ENCODE results near the gene PRDM12. TPM values are rescaled to one million over a fixed set of nuclear protein-coding genes. Genes with fewer than 3 reads are reported as not detected.
"Not testable (repeated sequence)": the region's sequence is repeated elsewhere in the genome, so short reads cannot be mapped to it uniquely, and the experiment has no call there.

Gene PRDM12
- total and polyA plus RNA-seq, 11 donors, result 0.14 TPM; not detected in 10

GRCh38 chr9:130681769-130682420 lies 17.5 kb downstream of the PRDM12 start:
- intact Hi-C loops (cut with DNase I), result loop anchor here (1.0 to 10.0 kb wide), 8 partner anchors 55 to 577 kb away; partner anchors contain the start of gene FUBP3 (in 2 of the 10)
- TF ChIP-seq, protein P1, sequence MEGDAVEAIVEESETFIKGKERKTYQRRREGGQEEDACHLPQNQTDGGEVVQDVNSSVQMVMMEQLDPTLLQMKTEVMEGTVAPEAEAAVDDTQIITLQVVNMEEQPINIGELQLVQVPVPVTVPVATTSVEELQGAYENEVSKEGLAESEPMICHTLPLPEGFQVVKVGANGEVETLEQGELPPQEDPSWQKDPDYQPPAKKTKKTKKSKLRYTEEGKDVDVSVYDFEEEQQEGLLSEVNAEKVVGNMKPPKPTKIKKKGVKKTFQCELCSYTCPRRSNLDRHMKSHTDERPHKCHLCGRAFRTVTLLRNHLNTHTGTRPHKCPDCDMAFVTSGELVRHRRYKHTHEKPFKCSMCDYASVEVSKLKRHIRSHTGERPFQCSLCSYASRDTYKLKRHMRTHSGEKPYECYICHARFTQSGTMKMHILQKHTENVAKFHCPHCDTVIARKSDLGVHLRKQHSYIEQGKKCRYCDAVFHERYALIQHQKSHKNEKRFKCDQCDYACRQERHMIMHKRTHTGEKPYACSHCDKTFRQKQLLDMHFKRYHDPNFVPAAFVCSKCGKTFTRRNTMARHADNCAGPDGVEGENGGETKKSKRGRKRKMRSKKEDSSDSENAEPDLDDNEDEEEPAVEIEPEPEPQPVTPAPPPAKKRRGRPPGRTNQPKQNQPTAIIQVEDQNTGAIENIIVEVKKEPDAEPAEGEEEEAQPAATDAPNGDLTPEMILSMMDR (IDR thresholded peaks at IDR 0.05), result no peak
- TF ChIP-seq POLR2A (IDR thresholded peaks at IDR 0.05), result no peak
- peak in 3 of 4 donors; percentile 16 to 23 (median 22) for ATAC-seq
- H3K4me3 ChIP-seq, result peak overlapping the region; percentile 34 to 64 (median 56)
- peaks cover 0 to 17% (median 11%) of the 10 kb centered on the region in 12 donors for H3K4me1 ChIP-seq
- H3K27me3 ChIP-seq, result peaks cover 0 to 13% (median 5%) of the 10 kb centered on the region in 9 donors
- peaks cover 0 to 8% (median 0%) of the 10 kb centered on the region in 12 donors for H3K9me3 ChIP-seq
- H3K27ac ChIP-seq, result peak overlapping the region in 1 of 12 donors; percentile 13
- 0 to 3% (median 1%) methylated on average over 26 to 45 of the region's 45 CpGs for WGBS, 4 donors
- no peak for DNase-seq
- H3K36me3 ChIP-seq, result no peaks in the 10 kb centered on the region

DNA sequence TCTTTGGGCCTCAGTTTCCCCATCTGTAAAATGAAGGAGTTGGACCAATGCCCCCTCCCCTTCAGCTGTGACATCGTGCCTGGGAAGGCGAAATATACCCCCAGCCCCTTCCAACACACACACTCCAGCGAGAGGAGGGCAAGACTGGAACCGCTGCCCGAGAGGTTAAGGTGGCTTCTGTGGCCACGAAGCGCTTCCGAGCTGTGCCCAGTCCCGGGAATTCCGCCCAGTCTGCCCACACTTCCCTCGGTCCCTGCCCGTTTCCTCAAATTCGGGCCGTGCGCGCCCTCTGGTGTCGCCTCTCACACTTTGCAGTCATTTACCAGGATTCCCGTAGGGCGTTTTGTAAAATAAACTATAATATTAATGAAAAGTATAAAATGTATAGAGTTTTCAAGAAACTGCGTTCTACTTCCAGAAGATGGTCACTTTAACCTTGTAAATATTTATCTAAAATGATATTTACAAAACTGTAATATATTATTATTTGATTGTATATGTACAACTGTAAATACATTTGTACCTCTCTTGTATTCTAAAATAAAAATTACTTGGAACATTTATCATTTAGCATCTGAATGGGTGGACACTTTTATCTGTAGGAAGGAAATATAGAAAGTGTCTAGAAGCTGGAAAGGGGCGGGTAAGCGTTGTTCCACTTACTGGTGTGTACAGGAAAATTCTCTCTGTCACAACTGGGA lies 18.2 kb downstream of the PRDM12 start:
- Histone ChIP-seq H3K9me3 (peaks cover 0 to 8% (median 0%) of the 10 kb centered on the region in 12 donors), H3K4me3 (peak overlapping the region in 10 of 12 donors; percentile 44 to 64 (median 59)), H3K4me1 (peaks cover 0 to 17% (median 11%) of the 10 kb centered on the region in 12 donors), H3K36me3 (no peaks in the 10 kb centered on the region), H3K27me3 (peaks cover 0 to 13% (median 5%) of the 10 kb centered on the region in 9 donors), H3K27ac (no peak overlapping the region)
- no peak for TF ChIP-seq POLR2A (IDR thresholded peaks at IDR 0.05)
- TF ChIP-seq, protein P1 (IDR thresholded peaks at IDR 0.05), result peak; percentile 72 to 94 (median 82)
- DNase-seq (peak; percentile 69 to 86 (median 79)), ATAC-seq (peak; percentile 63 to 87 (median 78))
- WGBS, 4 donors, result 3 to 6% (median 4%) methylated on average over 22 of the region's 22 CpGs
- intact Hi-C loops (cut with DNase I), result loop anchor here (1.0 to 10.0 kb wide), 9 partner anchors 55 to 578 kb away; partner anchors contain the start of gene FUBP3 (in 2 of the 10)

DNA sequence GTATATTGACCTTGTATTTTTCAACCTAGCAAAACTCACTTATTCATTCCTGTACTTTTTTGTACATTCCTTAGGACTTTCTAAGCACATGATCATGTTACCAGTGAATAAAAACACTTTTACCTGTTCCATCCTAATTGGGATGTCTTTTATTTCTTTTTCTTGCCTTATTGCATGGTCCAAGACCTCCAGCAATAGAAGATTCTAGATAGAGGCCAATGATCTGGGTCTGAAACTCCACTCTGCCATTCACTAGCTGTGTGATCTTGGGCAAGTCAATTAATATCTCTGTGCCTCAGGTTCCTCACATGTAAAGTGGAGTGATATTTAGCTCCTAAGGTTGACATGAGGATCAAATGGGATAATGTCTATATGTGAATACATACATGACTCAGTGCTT lies 20.7 kb downstream of the PRDM12 start:
- Histone ChIP-seq H3K9me3 (peaks cover 0 to 8% (median 0%) of the 10 kb centered on the region in 12 donors), H3K36me3 (no peaks in the 10 kb centered on the region), H3K4me1 (peaks cover 0 to 17% (median 11%) of the 10 kb centered on the region in 12 donors), H3K27me3 (peaks cover 0 to 11% (median 5%) of the 10 kb centered on the region in 9 donors), H3K4me3 (no peak overlapping the region), H3K27ac (no peak overlapping the region)
- ATAC-seq (no peak), DNase-seq (no peak)
- TF ChIP-seq, protein P1 (IDR thresholded peaks at IDR 0.05), result no peak
- no peak for TF ChIP-seq POLR2A (IDR thresholded peaks at IDR 0.05)
- intact Hi-C loops (cut with DNase I), result loop anchor here in 4 of 10 donors (10.0 kb wide), 2 partner anchors 110 to 580 kb away; partner anchors contain the start of gene FUBP3 (in 2 of the 4)

DNA sequence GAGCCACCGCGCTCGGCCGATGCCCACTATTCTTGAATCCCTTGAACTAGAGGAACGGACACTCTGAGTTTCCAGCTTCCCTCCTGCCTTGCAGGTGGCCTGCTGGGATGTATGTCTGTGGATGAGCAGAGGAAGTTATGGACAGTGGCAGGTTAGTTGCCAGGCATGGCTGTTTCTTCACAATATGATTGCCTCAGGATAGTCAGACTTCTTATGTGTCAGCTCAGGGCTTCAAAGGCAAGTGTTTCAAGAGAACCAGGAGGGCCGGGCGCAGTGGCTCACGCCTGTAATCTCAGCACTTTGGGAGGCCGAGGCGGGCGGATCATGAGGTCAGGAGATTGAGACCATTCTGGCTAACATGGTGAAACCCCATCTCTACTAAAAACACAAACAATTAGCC lies 21.6 kb downstream of the PRDM12 start:
- H3K4me1 ChIP-seq, result peaks cover 0 to 18% (median 10%) of the 10 kb centered on the region in 12 donors
- H3K27me3 ChIP-seq, ATAC-seq, H3K4me3 ChIP-seq, H3K27ac ChIP-seq, H3K9me3 ChIP-seq, H3K36me3 ChIP-seq, DNase-seq: not testable (repeated sequence)
- 89 to 96% (median 91%) methylated on average over 11 of the region's 11 CpGs for WGBS, 4 donors
- intact Hi-C loops (cut with DNase I), result loop anchor here in 4 of 10 donors (10.0 kb wide), 2 partner anchors 111 to 581 kb away; partner anchors contain the start of gene FUBP3 (in 2 of the 4)

All from heart left ventricle (tissue), 16 donors.